SK-N-SH treated with all-trans-retinoic acid at 6 μM for 48 hours (cell line): ENCODE results near the gene TRIM59.

Experiments used
- ATAC-seq: fragments of 200-7000 bp; cut with Tn5 transposase; 3 replicates; pipeline ENCODE4 v1.9.1; 2020; ENCODE audit warnings: mild to moderate bottlenecking, moderate library complexity
- ARNTL ChIP-seq: fragments of 450-650 bp; formaldehyde crosslinking; IDR thresholded peaks from 2 replicates; pipeline ENCODE4 v1.5.0; 2020; ENCODE audit warnings: low read depth, mild to moderate bottlenecking, moderate library complexity, borderline replicate concordance
- BACH2 ChIP-seq: fragments of 250-450 bp; sonication (Bioruptor Pico); IDR thresholded peaks from 2 replicates; pipeline ENCODE4 v1.9.0; 2021; ENCODE audit warnings: mild to moderate bottlenecking, borderline replicate concordance
- CREB5 ChIP-seq: fragments of 250-450 bp; sonication (Bioruptor Pico); IDR thresholded peaks from 2 replicates; pipeline ENCODE4 v1.5.1; 2020; ENCODE audit warnings: low read depth, mild to moderate bottlenecking, moderate library complexity
- CSDC2 ChIP-seq: fragments of 250-450 bp; sonication (Bioruptor Pico); IDR thresholded peaks from 2 replicates; pipeline ENCODE4 v1.5.0; 2020; ENCODE audit warnings: mild to moderate bottlenecking, moderate library complexity
- CSRNP3 ChIP-seq: fragments of 250-450 bp; sonication (Bioruptor Pico); IDR thresholded peaks from 2 replicates; pipeline ENCODE4 v1.5.1; 2021; ENCODE audit warnings: mild to moderate bottlenecking, moderate library complexity
- ESRRG ChIP-seq: fragments of 250-450 bp; sonication (Bioruptor Pico); IDR thresholded peaks from 2 replicates; pipeline ENCODE4 v1.6.1; 2021; ENCODE audit warnings: mild to moderate bottlenecking
- GLIS3 ChIP-seq: fragments of 250-450 bp; sonication (Bioruptor Pico); IDR thresholded peaks from 2 replicates; pipeline ENCODE4 v1.5.0; 2020; ENCODE audit warnings: mild to moderate bottlenecking, moderate library complexity
- ISL1 ChIP-seq: fragments of 250-450 bp; sonication (Bioruptor Pico); IDR thresholded peaks from 2 replicates; pipeline ENCODE4 v2.1.2; 2022; ENCODE audit warnings: mild to moderate bottlenecking, moderate library complexity
- OSR1 ChIP-seq: fragments of 250-450 bp; sonication (Bioruptor Pico); IDR thresholded peaks from 2 replicates; pipeline ENCODE4 v1.8.0; 2022; ENCODE audit warnings: moderate library complexity, mild to moderate bottlenecking, inconsistent platforms
- PATZ1 ChIP-seq: fragments of 250-450 bp; sonication (Bioruptor Pico); IDR thresholded peaks from 2 replicates; pipeline ENCODE4 v1.8.0; 2020; ENCODE audit warnings: mild to moderate bottlenecking, moderate library complexity, borderline replicate concordance
- POU6F1 ChIP-seq: fragments of 250-450 bp; sonication (Bioruptor Pico); IDR thresholded peaks from 2 replicates; pipeline ENCODE4 v1.8.0; 2021; ENCODE audit warnings: low read depth, mild to moderate bottlenecking, moderate library complexity, borderline replicate concordance
- PPARA ChIP-seq: fragments of 250-450 bp; sonication (Bioruptor Pico); IDR thresholded peaks from 2 replicates; pipeline ENCODE4 v1.5.0; 2020; ENCODE audit warnings: mild to moderate bottlenecking, borderline replicate concordance
- SNAI2 ChIP-seq: fragments of 250-450 bp; sonication (Bioruptor Pico); IDR thresholded peaks from 2 replicates; pipeline ENCODE4 v1.5.0; 2020; ENCODE audit warnings: mild to moderate bottlenecking, moderate library complexity
- TCF4 ChIP-seq: fragments of 250-450 bp; sonication (Bioruptor Pico); IDR thresholded peaks from 2 replicates; pipeline ENCODE4 v1.8.0; 2021; ENCODE audit warnings: mild to moderate bottlenecking, moderate library complexity, borderline replicate concordance
- TOX ChIP-seq: fragments of 250-450 bp; sonication (Bioruptor Pico); IDR thresholded peaks from 2 replicates; pipeline ENCODE4 v1.8.0; 2021; ENCODE audit warnings: mild to moderate bottlenecking, moderate library complexity, borderline replicate concordance
- TSHZ2 ChIP-seq: fragments of 250-450 bp; sonication (Bioruptor Pico); IDR thresholded peaks from 2 replicates; pipeline ENCODE4 v1.5.0; 2020; ENCODE audit warnings: mild to moderate bottlenecking, moderate library complexity
- ZFP3 ChIP-seq: fragments of 250-450 bp; sonication (Bioruptor Pico); IDR thresholded peaks from 2 replicates; pipeline ENCODE4 v1.5.0; 2020; ENCODE audit warnings: mild to moderate bottlenecking, moderate library complexity
- ZFP30 ChIP-seq: fragments of 450-650 bp; formaldehyde crosslinking; IDR thresholded peaks from 2 replicates; pipeline ENCODE4 v1.5.0; 2022; ENCODE audit warnings: mild to moderate bottlenecking, moderate library complexity
- ZNF565 ChIP-seq: fragments of 450-650 bp; formaldehyde crosslinking; conservative IDR thresholded peaks from 2 replicates; pipeline ENCODE4 v1.5.0; 2020; ENCODE audit warnings: low read depth, mild to moderate bottlenecking, moderate library complexity
- ZNF70 ChIP-seq: fragments of 450-650 bp; formaldehyde crosslinking; IDR thresholded peaks from 2 replicates; pipeline ENCODE4 v1.5.0; 2020; ENCODE audit warnings: mild to moderate bottlenecking, moderate library complexity
- ZNF8 ChIP-seq: fragments of 450-650 bp; formaldehyde crosslinking; IDR thresholded peaks from 2 replicates; pipeline ENCODE4 v1.5.0; 2020; ENCODE audit warnings: mild to moderate bottlenecking, moderate library complexity

TRIM59 gene

GRCh38 chr3:160474416-160474838, 24.8 kb upstream of the TRIM59 start:
- TF ChIP-seq PPARA (CRISPR knock-in tag) (no peak), CSDC2 (no peak), GLIS3 (CRISPR knock-in tag) (no peak), CREB5 (CRISPR knock-in tag) (0 out of 2 replicates have a peak, but pooled peaks have one; percentile 18), ZNF70 (CRISPR knock-in tag) (peak; percentile 98), ZNF565 (CRISPR knock-in tag) (no peak), ZFP30 (no peak), ISL1 (CRISPR knock-in tag) (0 out of 2 replicates have a peak, but pooled peaks have one; percentile 53), TSHZ2 (CRISPR knock-in tag) (no peak), SNAI2 (0 out of 2 replicates have a peak, but pooled peaks have one; percentile 12), ZNF8 (CRISPR knock-in tag) (no peak), ESRRG (no peak), PATZ1 (CRISPR knock-in tag) (no peak), TCF4 (CRISPR knock-in tag) (no peak), OSR1 (CRISPR knock-in tag) (no peak), BACH2 (CRISPR knock-in tag) (no peak), CSRNP3 (no peak), ZFP3 (CRISPR knock-in tag) (no peak), TOX (CRISPR knock-in tag) (no peak), POU6F1 (CRISPR knock-in tag) (no peak), ARNTL (CRISPR knock-in tag) (no peak)
- ATAC-seq: peak; percentile 84

GRCh38 chr3:160473978-160474377, 24.4 kb upstream of the TRIM59 start:
- TF ChIP-seq CSDC2 (peak; percentile 75; the same call in 1 of the 2 replicates), TCF4 (CRISPR knock-in tag) (peak; percentile 73), ZFP3 (CRISPR knock-in tag) (peak; percentile 68; the same call in 1 of the 2 replicates), ISL1 (CRISPR knock-in tag) (peak; percentile 72), TSHZ2 (CRISPR knock-in tag) (peak; percentile 70), ZNF70 (CRISPR knock-in tag) (peak; percentile 45; the same call in 1 of the 2 replicates), ESRRG (no peak), CREB5 (CRISPR knock-in tag) (no peak), SNAI2 (peak; percentile 30; the same call in 1 of the 2 replicates), ZFP30 (peak; percentile 46; the same call in 1 of the 2 replicates), ZNF8 (CRISPR knock-in tag) (peak; percentile 56), POU6F1 (CRISPR knock-in tag) (no peak)
- TF ChIP-seq, all 23 proteins: peak for 9
- ATAC-seq: peak; percentile 80
